ENCODE results near the gene ELF2. TPM values are rescaled to one million over a fixed set of nuclear protein-coding genes. Genes with fewer than 3 reads are reported as not detected.

Gene ELF2
- total and polyA plus RNA-seq, 2 of the 8 experiments (the other 6 are each of a cell fraction or from before 2014, with no cell fraction given), result 21.1 to 44.3 TPM

GRCh38 chr4:139164731-139165130 lies 12.3 kb downstream of the ELF2 start (continued):
- no peak for TF ChIP-seq CHD7 (IDR thresholded peaks at IDR 0.05; ENCODE audit: insufficient replicate concordance, low read length)
